Endodermal cell (in vitro differentiated cells): Measurements from ENCODE around the gene TTLL5. TPM values are rescaled to one million over a fixed set of nuclear protein-coding genes. Genes with fewer than 3 reads are reported as not detected.
A peak's percentile ranks its signal among the peaks of the same experiment; 100 is the strongest.

Source experiments
- DNase-seq: peaks from one replicate; pipeline ENCODE4 v3.0.0-alpha.2; 2017
- H3K27ac ChIP-seq: 2 replicates; pipeline ENCODE4 v1.5.1; 2013; ENCODE audit warnings: mild to moderate bottlenecking, low read depth, low read length, moderate library complexity
- H3K27me3 ChIP-seq: 2 replicates; pipeline ENCODE4 v1.6.1; 2013; ENCODE audit warnings: mild to moderate bottlenecking, low read length, moderate library complexity; ENCODE audit not compliant: insufficient read depth, control insufficient read depth, poor library complexity, severe bottlenecking
- H3K36me3 ChIP-seq: 2 replicates; pipeline ENCODE4 v1.7.0; 2013; ENCODE audit warnings: mild to moderate bottlenecking, low read length, moderate library complexity; ENCODE audit not compliant: control insufficient read depth, insufficient read depth
- H3K4me1 ChIP-seq: one replicate; pipeline ENCODE4 v1.7.0; 2013; ENCODE audit warnings: low read length; ENCODE audit not compliant: control insufficient read depth, insufficient read depth
- H3K4me3 ChIP-seq: 2 replicates; pipeline ENCODE4 v1.5.1; 2013; ENCODE audit warnings: mild to moderate bottlenecking, low read length, moderate library complexity
- H3K9ac ChIP-seq: 2 replicates; pipeline ENCODE4 v1.6.1; 2013; ENCODE audit warnings: mild to moderate bottlenecking, low read length, moderate library complexity; ENCODE audit not compliant: poor library complexity, severe bottlenecking; ENCODE audit errors: extremely low read depth
- H3K9me3 ChIP-seq: 2 replicates; pipeline ENCODE4 v1.6.1; 2013; ENCODE audit warnings: mild to moderate bottlenecking, low read length, moderate library complexity; ENCODE audit not compliant: control insufficient read depth
- H3K27ac Mint-ChIP-seq: 2 replicates; pipeline ENCODE4 v1.8.0; 2020; ENCODE audit warnings: mixed read lengths
- H3K27me3 Mint-ChIP-seq: 2 replicates; pipeline ENCODE4 v1.8.0; 2021; ENCODE audit warnings: mild to moderate bottlenecking, mixed read lengths; ENCODE audit not compliant: insufficient read depth
- H3K36me3 Mint-ChIP-seq: 2 replicates; pipeline ENCODE4 v1.8.0; 2020; ENCODE audit warnings: low read depth, mixed read lengths
- H3K4me1 Mint-ChIP-seq: 2 replicates; pipeline ENCODE4 v1.8.0; 2020; ENCODE audit warnings: mixed read lengths
- H3K4me3 Mint-ChIP-seq: 2 replicates; pipeline ENCODE4 v1.8.0; 2020; ENCODE audit warnings: mild to moderate bottlenecking, moderate library complexity, mixed read lengths
- H3K9me3 Mint-ChIP-seq: 2 replicates; pipeline ENCODE4 v1.8.0; 2020; ENCODE audit warnings: mild to moderate bottlenecking, mixed read lengths
- WGBS, 2 experiments: methylation state at CpG; one replicate each; pipeline versions ENCODE4 v1.1.5 to v1.1.7; 2013; ENCODE audit warnings: missing lambda C conversion rate in 2 of 2, mixed read lengths in 1 of 2; ENCODE audit not compliant: insufficient coverage in 1 of 2, insufficient read length in 1 of 2; 5-methylcytosine and 5-hydroxymethylcytosine counted together
- total RNA-seq, 2 donors: library from RNA; stranded (reverse); fragmentation: NEBNext Ultra II Directional in 1 of 2; extraction: Animal tissue kit (Norgen Biotek cat#: 25700) in 1 of 2; gene quantifications; 2 replicates in 1 of 2; 3 replicates in 1 of 2; pipeline ENCODE4 v1.2.1, GENCODE V29; 2021
- TF ChIP-seq, protein P1 (sequence below): fragments of 200-600 bp; sonication (generic); conservative IDR thresholded peaks from 2 replicates; pipeline ENCODE4 v1.5.0; 2021; ENCODE audit warnings: antibody characterized with exemption, mild to moderate bottlenecking

Gene TTLL5
- total RNA-seq, 2 donors from 2014 or later, result 50.5 to 54.2 TPM

DNA sequence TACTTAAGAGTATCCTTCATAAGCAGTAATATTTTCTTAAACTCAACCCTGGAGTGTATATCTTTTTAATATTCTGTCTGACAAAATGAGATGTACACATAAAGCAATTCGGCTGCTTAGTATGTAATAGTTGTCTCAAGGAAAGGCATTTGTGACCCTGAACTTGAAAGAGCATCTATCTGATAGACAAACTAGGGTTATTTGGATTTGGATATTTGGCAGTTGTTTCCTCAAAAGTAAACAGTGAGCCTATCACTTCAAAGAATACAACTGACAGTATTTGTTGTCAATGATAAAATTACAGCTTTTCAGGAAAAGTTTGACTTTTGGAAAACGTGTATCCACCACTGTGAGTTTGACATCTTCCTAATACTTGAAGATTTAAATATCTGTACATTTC, 197.3 kb downstream of the TTLL5 start:
- H3K4me3 Mint-ChIP-seq, result no peak overlapping the region
- peaks cover 8% of the 10 kb centered on the region for H3K36me3 ChIP-seq
- peaks cover 6% of the 10 kb centered on the region for H3K4me1 ChIP-seq
- H3K36me3 Mint-ChIP-seq, result peaks cover 9% of the 10 kb centered on the region
- H3K27ac Mint-ChIP-seq, result no peak overlapping the region
- no peak for DNase-seq
- peaks cover 27% of the 10 kb centered on the region for H3K4me1 Mint-ChIP-seq
- TF ChIP-seq, protein P1, sequence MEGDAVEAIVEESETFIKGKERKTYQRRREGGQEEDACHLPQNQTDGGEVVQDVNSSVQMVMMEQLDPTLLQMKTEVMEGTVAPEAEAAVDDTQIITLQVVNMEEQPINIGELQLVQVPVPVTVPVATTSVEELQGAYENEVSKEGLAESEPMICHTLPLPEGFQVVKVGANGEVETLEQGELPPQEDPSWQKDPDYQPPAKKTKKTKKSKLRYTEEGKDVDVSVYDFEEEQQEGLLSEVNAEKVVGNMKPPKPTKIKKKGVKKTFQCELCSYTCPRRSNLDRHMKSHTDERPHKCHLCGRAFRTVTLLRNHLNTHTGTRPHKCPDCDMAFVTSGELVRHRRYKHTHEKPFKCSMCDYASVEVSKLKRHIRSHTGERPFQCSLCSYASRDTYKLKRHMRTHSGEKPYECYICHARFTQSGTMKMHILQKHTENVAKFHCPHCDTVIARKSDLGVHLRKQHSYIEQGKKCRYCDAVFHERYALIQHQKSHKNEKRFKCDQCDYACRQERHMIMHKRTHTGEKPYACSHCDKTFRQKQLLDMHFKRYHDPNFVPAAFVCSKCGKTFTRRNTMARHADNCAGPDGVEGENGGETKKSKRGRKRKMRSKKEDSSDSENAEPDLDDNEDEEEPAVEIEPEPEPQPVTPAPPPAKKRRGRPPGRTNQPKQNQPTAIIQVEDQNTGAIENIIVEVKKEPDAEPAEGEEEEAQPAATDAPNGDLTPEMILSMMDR, result no peak
- no peak overlapping the region for H3K27ac ChIP-seq
- H3K9me3 ChIP-seq, result no peaks in the 10 kb centered on the region
- H3K4me3 ChIP-seq, result no peak overlapping the region
- WGBS, 2 experiments, result 83 to 89% methylated on average over 1 to 2 of the region's 2 CpGs
- H3K9ac ChIP-seq, result no peak overlapping the region
- no peaks in the 10 kb centered on the region for H3K27me3 ChIP-seq
- no peaks in the 10 kb centered on the region for H3K9me3 Mint-ChIP-seq
- peaks cover 18% of the 10 kb centered on the region for H3K27me3 Mint-ChIP-seq

GRCh38 chr14:75859746-75860145, 198.7 kb downstream of the TTLL5 start:
- peaks cover 18% of the 10 kb centered on the region for H3K27me3 Mint-ChIP-seq
- no peak overlapping the region for H3K4me3 Mint-ChIP-seq
- Histone ChIP-seq H3K27me3 (no peaks in the 10 kb centered on the region), H3K36me3 (peaks cover 8% of the 10 kb centered on the region), H3K27ac (no peak overlapping the region), H3K4me3 (no peak overlapping the region), H3K4me1 (peaks cover 6% of the 10 kb centered on the region), H3K9me3 (no peaks in the 10 kb centered on the region), H3K9ac (no peak overlapping the region)
- peaks cover 7% of the 10 kb centered on the region for H3K36me3 Mint-ChIP-seq
- TF ChIP-seq, protein P1, result no peak
- peaks cover 29% of the 10 kb centered on the region for H3K4me1 Mint-ChIP-seq
- DNase-seq, result no peak
- WGBS, 2 experiments, result 83 to 91% methylated on average over 1 to 3 of the region's 3 CpGs
- no peaks in the 10 kb centered on the region for H3K9me3 Mint-ChIP-seq
- no peak overlapping the region for H3K27ac Mint-ChIP-seq

DNA sequence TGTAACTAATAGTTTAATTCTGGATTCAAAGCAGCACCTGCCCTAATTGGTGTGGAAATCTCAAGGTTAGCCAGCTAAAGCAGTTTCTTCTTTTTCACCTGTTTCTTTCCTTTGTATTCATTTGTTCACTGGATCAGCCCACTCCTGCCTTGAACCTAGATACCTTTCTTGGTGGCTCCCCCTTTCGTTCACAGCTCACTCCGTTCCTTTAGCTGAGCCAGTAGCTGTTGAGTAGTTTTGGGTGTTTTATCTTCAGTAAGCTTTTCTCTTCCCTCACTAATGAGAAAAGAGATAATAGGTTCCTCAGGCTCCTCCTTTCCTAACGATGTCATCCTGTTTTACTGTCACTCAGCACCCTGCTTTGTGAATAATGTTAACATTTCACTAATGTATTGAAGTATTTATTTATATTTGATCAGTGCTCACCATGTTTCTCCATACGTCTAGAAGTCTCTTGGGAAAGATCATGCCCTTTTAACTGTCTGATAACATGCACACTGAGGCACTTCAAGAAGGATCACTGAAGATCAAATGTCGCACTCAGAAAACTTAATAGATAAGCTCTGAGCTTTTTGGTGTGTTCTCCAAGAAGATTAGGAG, 199.6 kb downstream of the TTLL5 start:
- Histone ChIP-seq H3K36me3 (peaks cover 6% of the 10 kb centered on the region), H3K27ac (no peak overlapping the region), H3K9me3 (no peaks in the 10 kb centered on the region), H3K4me1 (peaks cover 6% of the 10 kb centered on the region), H3K27me3 (no peaks in the 10 kb centered on the region), H3K9ac (no peak overlapping the region), H3K4me3 (no peak overlapping the region)
- H3K4me3 Mint-ChIP-seq, result no peak overlapping the region
- DNase-seq, result peak; percentile 59
- 74 to 85% methylated on average over 2 to 4 of the region's 5 CpGs for WGBS, 2 experiments
- H3K27me3 Mint-ChIP-seq, result peaks cover 18% of the 10 kb centered on the region
- H3K36me3 Mint-ChIP-seq, result peaks cover 6% of the 10 kb centered on the region
- no peaks in the 10 kb centered on the region for H3K9me3 Mint-ChIP-seq
- TF ChIP-seq, protein P1, result peak; percentile 67
- peaks cover 22% of the 10 kb centered on the region for H3K4me1 Mint-ChIP-seq
- peak overlapping the region; percentile 22 for H3K27ac Mint-ChIP-seq
